Measurements from ENCODE around the gene SFXN1. TPM values are rescaled to one million over a fixed set of nuclear protein-coding genes. Genes with fewer than 3 reads are reported as not detected.

The SFXN1 gene
- total and polyA plus RNA-seq, 9 of the 15 experiments (the other 6 are each of a cell fraction or from before 2014, with no cell fraction given), result 31.8 to 261 (median 113) TPM

- TF ChIP-seq ZBTB33 (CRISPR knock-in tag; IDR thresholded peaks at IDR 0.05), result no peak
- no peak for TF ChIP-seq TOE1 (IDR thresholded peaks at IDR 0.05; ENCODE audit: borderline replicate concordance)
- no peak for TF ChIP-seq TOE1 (CRISPR knock-in tag; IDR thresholded peaks at IDR 0.05; ENCODE audit: borderline replicate concordance, low read depth)
- no peak for TF ChIP-seq MTF1 (CRISPR knock-in tag; IDR thresholded peaks at IDR 0.05; ENCODE audit: borderline replicate concordance)
- 0 out of 2 replicates have a peak, but pooled peaks have one; percentile 16 for TF ChIP-seq NFE2 (IDR thresholded peaks at IDR 0.05; ENCODE audit: low read depth)
- no peak for TF ChIP-seq ATF7 (IDR thresholded peaks at IDR 0.05)
These were observed 80.6 kb downstream of the SFXN1 start (continued) for GRCh38 chr5:175558801-175559480.

GRCh38 chr5:175560011-175560410, 81.7 kb downstream of the SFXN1 start:
- H3K27ac ChIP-seq (ENCODE audit: extremely low read depth, low read depth, low read length), result no peak overlapping the region
- no peaks in the 10 kb centered on the region for H3K9me1 ChIP-seq (ENCODE audit: control insufficient read depth, insufficient read depth, low read length)
- ChIA-PET CTCF (ENCODE audit: low intra/inter-chr PET ratio) (no interaction called here), POLR2A (interaction anchor here (1.4 kb wide), 1 partner anchor 15 kb away, joined by 4 read pairs; no protein-coding TSS in a partner anchor)
- DNase-seq (ENCODE audit: extremely low read depth in 1 of 4, low spot score in 3 of 4), result no peak
- H3K9me3 ChIP-seq (replicated peaks; ENCODE audit: control insufficient read depth, insufficient read depth, low read depth, low read length), result no peaks in the 10 kb centered on the region
- peaks cover 15 to 29% of the 10 kb centered on the region in 2 experiments; a peak in 3 of 5 replicates for H3K27me3 ChIP-seq (ENCODE audit: control insufficient read depth in 2 of 2, insufficient read depth in 2 of 2, low read length in 2 of 2)
- H3K9ac ChIP-seq (ENCODE audit: insufficient read depth in 1 of 2, low read depth in 2 of 2, low read length in 2 of 2), result no peak overlapping the region
- BruUV-seq (replicated peaks), result no TSS peak
- ATAC-seq, result no peak
- WGBS (ENCODE audit: insufficient coverage, low coverage, missing lambda C conversion rate), result 0% methylated on average over 2 of the region's 2 CpGs
- no peaks in the 10 kb centered on the region for H3K79me2 ChIP-seq (ENCODE audit: control insufficient read depth, insufficient read depth, low read length)
- H4K20me1 ChIP-seq (replicated peaks; ENCODE audit: control insufficient read depth, insufficient read depth, low read length), result 0 out of 2 replicates have a peak, but pooled peaks cover under 1% of the 10 kb centered on the region
- H3K36me3 ChIP-seq (ENCODE audit: control insufficient read depth, insufficient read depth, low read length), result no peaks in the 10 kb centered on the region
- no peaks in the 10 kb centered on the region for H3K4me1 ChIP-seq (replicated peaks in 1 of 2; ENCODE audit: control insufficient read depth in 2 of 2, insufficient read depth in 2 of 2, low read length in 2 of 2)
- intact Hi-C loops (cut with micrococcal nuclease), result no loop called here
- H2AFZ ChIP-seq (ENCODE audit: low read depth, low read length), result no peak overlapping the region
- no peak overlapping the region for H3K4me2 ChIP-seq (ENCODE audit: insufficient read depth, low read length)
- in situ Hi-C loops (cut with MboI), result no loop called here
- FAIRE-seq, result no peak
- H3K4me3 ChIP-seq, result no peak overlapping the region
- TF ChIP-seq SRSF3 (IDR thresholded peaks at IDR 0.05; ENCODE audit: insufficient read depth, low read length), result no peak
- TF ChIP-seq ZBED1 (IDR thresholded peaks at IDR 0.05), result no peak
- TF ChIP-seq U2AF2 (optimal IDR thresholded peaks at IDR 0.05; ENCODE audit: low read depth, low read length), result no peak
- TF ChIP-seq ZNF511 (CRISPR knock-in tag; IDR thresholded peaks at IDR 0.05), result no peak
- no peak for TF ChIP-seq TSC22D4 (tag; IDR thresholded peaks at IDR 0.05)
- no peak for TF ChIP-seq E2F8 (IDR thresholded peaks at IDR 0.05; ENCODE audit: low read depth, partially characterized antibody)
- TF ChIP-seq UBTF (IDR thresholded peaks at IDR 0.05; ENCODE audit: borderline replicate concordance in 1 of 2, low read depth in 2 of 2, low read length in 2 of 2), result no peak

Data from K562 (cell line).